Measurements from ENCODE around the gene GRAMD1B. TPM values are rescaled to one million over a fixed set of nuclear protein-coding genes. Genes with fewer than 3 reads are reported as not detected.
"Not testable (repeated sequence)": the region's sequence is repeated elsewhere in the genome, so short reads cannot be mapped to it uniquely, and the experiment has no call there.

The GRAMD1B gene
- total RNA-seq, 3 donors from 2014 or later (not counting 1 experiment from before 2014, with no cell fraction given): 5.9 to 10.3 (median 8.8) TPM

GRCh38 chr11:123458501-123458900 lies 28.4 kb downstream of the GRAMD1B start:
- intact Hi-C loops (cut with micrococcal nuclease): no loop called here
- no peaks in the 10 kb centered on the region for H3K36me3 Mint-ChIP-seq
- no peak overlapping the region for H3K4me3 Mint-ChIP-seq
- H3K4me1 ChIP-seq (ENCODE audit: control insufficient read depth, insufficient read depth, low read length): peaks cover 44% of the 10 kb centered on the region
- no peak overlapping the region for H3K27ac ChIP-seq (ENCODE audit: low read length)
- no peak for TF ChIP-seq CTCF (IDR thresholded peaks at IDR 0.05)
- H3K27me3 ChIP-seq (ENCODE audit: control insufficient read depth, insufficient read depth, low read length): no peaks in the 10 kb centered on the region
- H3K27me3 Mint-ChIP-seq (ENCODE audit: low read depth in 2 of 2): no peaks in the 10 kb centered on the region
- H3K36me3 ChIP-seq (ENCODE audit: control insufficient read depth, insufficient read depth, low read length): no peaks in the 10 kb centered on the region
- H3K27ac Mint-ChIP-seq: peak overlapping the region in 1 of 2 donors; percentile 24
- no peak overlapping the region for H3K4me3 ChIP-seq (ENCODE audit: low read length)
- no peaks in the 10 kb centered on the region for H3K9me3 ChIP-seq (ENCODE audit: control insufficient read depth, insufficient read depth, low read length)
- 100% methylated on average over 2 of the region's 2 CpGs for WGBS (ENCODE audit: insufficient coverage)
- DNase-seq (no peak), ATAC-seq (no peak)
- peaks cover 23 to 31% of the 10 kb centered on the region in 2 donors for H3K4me1 Mint-ChIP-seq
- no peaks in the 10 kb centered on the region for H3K9me3 Mint-ChIP-seq

- Histone ChIP-seq H3K27me3 (ENCODE audit: control insufficient read depth, insufficient read depth, low read length) (no peaks in the 10 kb centered on the region), H3K9me3 (ENCODE audit: control insufficient read depth, insufficient read depth, low read length) (no peaks in the 10 kb centered on the region), H3K4me3 (ENCODE audit: low read length) (no peak overlapping the region), H3K4me1 (ENCODE audit: control insufficient read depth, insufficient read depth, low read length) (peaks cover 32% of the 10 kb centered on the region), H3K36me3 (ENCODE audit: control insufficient read depth, insufficient read depth, low read length) (no peaks in the 10 kb centered on the region), H3K27ac (ENCODE audit: low read length) (no peak overlapping the region)
- peaks cover 12 to 19% of the 10 kb centered on the region in 2 donors for H3K4me1 Mint-ChIP-seq
- H3K9me3 Mint-ChIP-seq: no peaks in the 10 kb centered on the region
- no peak for DNase-seq
- no peaks in the 10 kb centered on the region for H3K27me3 Mint-ChIP-seq (ENCODE audit: low read depth in 2 of 2)
- no peak overlapping the region for H3K27ac Mint-ChIP-seq
- no peak overlapping the region for H3K4me3 Mint-ChIP-seq
- WGBS (ENCODE audit: insufficient coverage): 81% methylated on average over 7 of the region's 7 CpGs
- no peak for ATAC-seq
- intact Hi-C loops (cut with micrococcal nuclease): no loop called here
- no peak for TF ChIP-seq CTCF (IDR thresholded peaks at IDR 0.05)
- H3K36me3 Mint-ChIP-seq: no peaks in the 10 kb centered on the region
Measured at GRCh38 chr11:123460012-123460700, 30.1 kb downstream of the GRAMD1B start.

GRCh38 chr11:123461164-123461563 lies 31.1 kb downstream of the GRAMD1B start:
- 84% methylated on average over 4 of the region's 4 CpGs for WGBS (ENCODE audit: insufficient coverage)
- no peaks in the 10 kb centered on the region for H3K36me3 ChIP-seq (ENCODE audit: control insufficient read depth, insufficient read depth, low read length)
- H3K27ac ChIP-seq (ENCODE audit: low read length): no peak overlapping the region
- ATAC-seq (no peak), DNase-seq (no peak)
- intact Hi-C loops (cut with micrococcal nuclease): no loop called here
- Mint-ChIP-seq H3K4me1 (peaks cover 12 to 18% of the 10 kb centered on the region in 2 donors), H3K9me3 (no peaks in the 10 kb centered on the region), H3K4me3 (no peak overlapping the region), H3K27me3 (ENCODE audit: low read depth in 2 of 2) (no peaks in the 10 kb centered on the region), H3K27ac (no peak overlapping the region), H3K36me3 (no peaks in the 10 kb centered on the region)
- no peaks in the 10 kb centered on the region for H3K9me3 ChIP-seq (ENCODE audit: control insufficient read depth, insufficient read depth, low read length)
- peaks cover 22% of the 10 kb centered on the region for H3K4me1 ChIP-seq (ENCODE audit: control insufficient read depth, insufficient read depth, low read length)
- H3K4me3 ChIP-seq (ENCODE audit: low read length): no peak overlapping the region
- no peaks in the 10 kb centered on the region for H3K27me3 ChIP-seq (ENCODE audit: control insufficient read depth, insufficient read depth, low read length)
- no peak for TF ChIP-seq CTCF (IDR thresholded peaks at IDR 0.05)

GRCh38 chr11:123465667-123466066 lies 35.6 kb downstream of the GRAMD1B start:
- H3K4me1 Mint-ChIP-seq; H3K9me3 ChIP-seq (ENCODE audit: control insufficient read depth, insufficient read depth, low read length); H3K4me3 ChIP-seq (ENCODE audit: low read length); H3K27me3 Mint-ChIP-seq (ENCODE audit: low read depth in 2 of 2); H3K36me3 Mint-ChIP-seq; H3K36me3 ChIP-seq (ENCODE audit: control insufficient read depth, insufficient read depth, low read length); H3K4me1 ChIP-seq (ENCODE audit: control insufficient read depth, insufficient read depth, low read length); H3K27ac ChIP-seq (ENCODE audit: low read length); H3K27ac Mint-ChIP-seq; H3K9me3 Mint-ChIP-seq; DNase-seq; ATAC-seq; H3K4me3 Mint-ChIP-seq; H3K27me3 ChIP-seq (ENCODE audit: control insufficient read depth, insufficient read depth, low read length); intact Hi-C loops (cut with micrococcal nuclease): not testable (repeated sequence)
- WGBS (ENCODE audit: insufficient coverage): 76% methylated on average over 8 of the region's 8 CpGs

- H3K27ac ChIP-seq (ENCODE audit: low read length); H3K27me3 ChIP-seq (ENCODE audit: control insufficient read depth, insufficient read depth, low read length); H3K27ac Mint-ChIP-seq; H3K36me3 ChIP-seq (ENCODE audit: control insufficient read depth, insufficient read depth, low read length); H3K4me1 Mint-ChIP-seq; H3K4me1 ChIP-seq (ENCODE audit: control insufficient read depth, insufficient read depth, low read length); H3K4me3 Mint-ChIP-seq; DNase-seq; intact Hi-C loops (cut with micrococcal nuclease); ATAC-seq; H3K9me3 Mint-ChIP-seq; H3K36me3 Mint-ChIP-seq; H3K9me3 ChIP-seq (ENCODE audit: control insufficient read depth, insufficient read depth, low read length); H3K4me3 ChIP-seq (ENCODE audit: low read length); H3K27me3 Mint-ChIP-seq (ENCODE audit: low read depth in 2 of 2): not testable (repeated sequence)
- 86% methylated on average over 1 of the region's 1 CpG for WGBS (ENCODE audit: insufficient coverage)
Measured at GRCh38 chr11:123466172-123466571, 36.1 kb downstream of the GRAMD1B start.
